GM10266 (cell line): ENCODE results near the gene AP2A2.
"Not testable (repeated sequence)": the region's sequence is repeated elsewhere in the genome, so short reads cannot be mapped to it uniquely, and the experiment has no call there.

Source experiments
- DNase-seq: peaks from one replicate; pipeline ENCODE4 v3.0.0; 2012; ENCODE audit errors: extremely low spot score
- CTCF ChIP-seq: IDR thresholded peaks from 2 replicates; pipeline ENCODE4 v1.5.1; 2012; ENCODE audit warnings: mild to moderate bottlenecking, low read depth; ENCODE audit not compliant: control insufficient read depth, insufficient read depth; ENCODE audit errors: missing control alignments

Gene AP2A2

GRCh38 chr11:1012291-1012690, 86.6 kb downstream of the AP2A2 start:
- TF ChIP-seq CTCF, result no peak
- DNase-seq, result no peak

GRCh38 chr11:1012740-1013630, 87.3 kb downstream of the AP2A2 start:
- TF ChIP-seq CTCF, result no peak
- no peak for DNase-seq

GRCh38 chr11:1013631-1013935, 87.9 kb downstream of the AP2A2 start:
- DNase-seq, result no peak
- TF ChIP-seq CTCF, result no peak

- TF ChIP-seq CTCF, result no peak
- DNase-seq, result no peak
These were observed 88.6 kb downstream of the AP2A2 start for GRCh38 chr11:1014276-1014675.

GRCh38 chr11:1015064-1015463, 89.4 kb downstream of the AP2A2 start:
- no peak for DNase-seq
- TF ChIP-seq CTCF, result no peak

- TF ChIP-seq CTCF, result no peak
- DNase-seq, result no peak
These were observed 90.3 kb downstream of the AP2A2 start for GRCh38 chr11:1015826-1016545.

- DNase-seq, result not testable (repeated sequence)
These were observed 91.0 kb downstream of the AP2A2 start for GRCh38 chr11:1016610-1017126.
